HepG2 (cell line): ENCODE results near the gene ADRM1. TPM values are rescaled to one million over a fixed set of nuclear protein-coding genes. Genes with fewer than 3 reads are reported as not detected.

Experiments
- AGO1 ChIP-seq: fragments of 200-400 bp; formaldehyde crosslinking; IDR thresholded peaks from 2 replicates; pipeline ENCODE4 v1.6.1; 2017; ENCODE audit warnings: mild to moderate bottlenecking, low read depth, low read length, moderate library complexity; ENCODE audit not compliant: poor library complexity, severe bottlenecking
- ARID3A ChIP-seq: IDR thresholded peaks from 2 replicates; pipeline ENCODE4 v1.6.1; 2012; ENCODE audit warnings: low read depth, low read length, improper control_type of control experiment
- BRD4 ChIP-seq: sonication (generic); formaldehyde crosslinking; IDR thresholded peaks from 2 replicates; pipeline ENCODE4 v1.4.0; 2020; ENCODE audit warnings: missing genetic modification reagents
- CHCHD3 ChIP-seq: sonication (generic); formaldehyde crosslinking; IDR thresholded peaks from 2 replicates; pipeline ENCODE4 v1.8.0; 2022; ENCODE audit warnings: mild to moderate bottlenecking, missing genetic modification reagents, moderate library complexity
- LRRFIP1 ChIP-seq: sonication (generic); formaldehyde crosslinking; conservative IDR thresholded peaks from 2 replicates; pipeline ENCODE4 v1.4.0; 2020; ENCODE audit warnings: missing genetic modification reagents
- MED8 ChIP-seq: sonication (generic); formaldehyde crosslinking; IDR thresholded peaks from 2 replicates; pipeline ENCODE4 v1.8.1; 2023; ENCODE audit warnings: mild to moderate bottlenecking, missing genetic modification reagents; ENCODE audit not compliant: insufficient replicate concordance
- MEIS1 ChIP-seq: sonication (generic); formaldehyde crosslinking; IDR thresholded peaks from 2 replicates; pipeline ENCODE4 v1.9.0; 2021; ENCODE audit warnings: mild to moderate bottlenecking, missing genetic modification reagents, moderate library complexity, borderline replicate concordance
- MLLT10 ChIP-seq: sonication (generic); formaldehyde crosslinking; IDR thresholded peaks from 2 replicates; pipeline ENCODE4 v1.4.0; 2020; ENCODE audit warnings: missing genetic modification reagents
- PHB2 ChIP-seq: fragments of 450-650 bp; IDR thresholded peaks from 2 replicates; pipeline ENCODE4 v1.6.1; 2018; ENCODE audit not compliant: partially characterized antibody
- POGZ ChIP-seq: sonication (generic); formaldehyde crosslinking; IDR thresholded peaks from 2 replicates; pipeline ENCODE4 v1.4.0; 2020; ENCODE audit warnings: mild to moderate bottlenecking, missing genetic modification reagents
- RBM22 ChIP-seq: fragments of 200-400 bp; formaldehyde crosslinking; optimal IDR thresholded peaks from 2 replicates; pipeline ENCODE3; 2017; ENCODE audit warnings: mild to moderate bottlenecking, low read length, moderate library complexity
- SMAD1 ChIP-seq: sonication (generic); formaldehyde crosslinking; IDR thresholded peaks from 2 replicates; pipeline ENCODE4 v1.4.0; 2020; ENCODE audit warnings: missing genetic modification reagents, low read depth, mild to moderate bottlenecking, borderline replicate concordance
- ZBED4 ChIP-seq: sonication (generic); formaldehyde crosslinking; IDR thresholded peaks from 2 replicates; pipeline ENCODE4 v1.4.0; 2020; ENCODE audit warnings: missing genetic modification reagents, borderline replicate concordance
- ZBTB14 ChIP-seq: sonication (generic); formaldehyde crosslinking; IDR thresholded peaks from 2 replicates; pipeline ENCODE4 v1.4.0; 2020; ENCODE audit warnings: missing genetic modification reagents
- ZBTB43 ChIP-seq: sonication (generic); formaldehyde crosslinking; conservative IDR thresholded peaks from 2 replicates; pipeline ENCODE4 v1.4.0; 2020; ENCODE audit warnings: missing genetic modification reagents
- ZNF33B ChIP-seq: sonication (generic); formaldehyde crosslinking; IDR thresholded peaks from 2 replicates; pipeline ENCODE4 v1.5.1; 2020; ENCODE audit warnings: mild to moderate bottlenecking, missing genetic modification reagents
- ZNF496 ChIP-seq: sonication (generic); formaldehyde crosslinking; IDR thresholded peaks from 2 replicates; pipeline ENCODE4 v1.8.1; 2023; ENCODE audit warnings: mild to moderate bottlenecking, moderate library complexity, missing genetic modification reagents; ENCODE audit not compliant: insufficient replicate concordance
- ZNF747 ChIP-seq: sonication (generic); formaldehyde crosslinking; IDR thresholded peaks from 2 replicates; pipeline ENCODE4 v1.8.1; 2023; ENCODE audit warnings: missing genetic modification reagents, mild to moderate bottlenecking, borderline replicate concordance
- polyA plus RNA-seq, 8 experiments: library from polyadenylated mRNA; depleted of rRNA in 3 of 8; stranded (reverse) in 7 of 8; unstranded in 1 of 8; fragments of >200 nt; fragmentation: Illumina TruSeq in 4 of 8; extraction: Trizol in 4 of 8; gene quantifications; 2 replicates each; pipeline versions ENCODE4 v1.2.1 to v1.2.3, GENCODE V29; 2011 to 2016; ENCODE audit warnings: low read depth in 4 of 8, missing spikeins in 1 of 8, mixed read lengths in 1 of 8; ENCODE audit not compliant: insufficient read depth in 1 of 8
- total RNA-seq, 5 experiments: library from RNA; depleted of rRNA; stranded (reverse); fragments of >200 nt; fragmentation: Illumina TruSeq; extraction: Trizol; gene quantifications; 2 replicates each; pipeline ENCODE4 v1.2.3, GENCODE V29; 2016; ENCODE audit warnings: low read depth in 1 of 5

Gene ADRM1
- total and polyA plus RNA-seq, 2 of the 13 experiments (the other 11 are each of a cell fraction or from before 2014, with no cell fraction given) = 92.9 to 154 TPM

- TF ChIP-seq MEIS1 (CRISPR knock-in tag) (peak; percentile 47; the same call in 1 of the 2 replicates), AGO1 (peak; percentile 94), ARID3A (no peak), MLLT10 (CRISPR knock-in tag) (no peak), BRD4 (CRISPR knock-in tag) (no peak), MED8 (CRISPR knock-in tag) (no peak), POGZ (CRISPR knock-in tag) (peak; percentile 49; the same call in 1 of the 2 replicates), SMAD1 (CRISPR knock-in tag) (peak; percentile 76; the same call in 1 of the 2 replicates), PHB2 (no peak), CHCHD3 (CRISPR knock-in tag) (no peak), RBM22 (peak; percentile 80), ZBTB43 (CRISPR knock-in tag) (no peak), ZNF33B (CRISPR knock-in tag) (no peak), ZNF496 (CRISPR knock-in tag) (no peak), ZBED4 (CRISPR knock-in tag) (peak; percentile 84), LRRFIP1 (CRISPR knock-in tag) (no peak), ZNF747 (CRISPR knock-in tag) (peak; percentile 93), ZBTB14 (CRISPR knock-in tag) (peak; percentile 43; the same call in 1 of the 2 replicates)
Measured at GRCh38 chr20:62302341-62303061, at the start of gene ADRM1 (continued).
